Measurements from ENCODE around the gene NES. TPM values are rescaled to one million over a fixed set of nuclear protein-coding genes. Genes with fewer than 3 reads are reported as not detected.

Gene NES
- total RNA-seq, 4 donors from 2014 or later: 13.9 to 34.3 (median 23.9) TPM

- WGBS, 2 donors (ENCODE audit: low coverage in 1 of 2): 0% methylated on average over 1 to 14 of the region's 29 CpGs
- peaks cover 0 to 66% (median 40%) of the 10 kb centered on the region in 3 donors for H3K4me1 ChIP-seq
- no peaks in the 10 kb centered on the region for H3K9me3 ChIP-seq
- H3K36me3 ChIP-seq: peaks cover 0 to 9% of the 10 kb centered on the region in 2 donors
- peak overlapping the region in 3 of 4 donors; percentile 83 to 87 (median 85) for H3K27ac ChIP-seq
- TF ChIP-seq EP300 (IDR thresholded peaks at IDR 0.05) (no peak), POLR2A (IDR thresholded peaks at IDR 0.05) (no peak), POLR2AphosphoS5 (IDR thresholded peaks at IDR 0.05) (peak; percentile 23), CTCF (IDR thresholded peaks at IDR 0.05) (no peak)
- H3K4me3 ChIP-seq: peak overlapping the region in 1 of 2 donors; percentile 54
- H3K27me3 ChIP-seq: peaks cover 38% of the 10 kb centered on the region
- peak; percentile 57 for ATAC-seq
Measured at GRCh38 chr1:156704930-156705320, 27.7 kb upstream of the NES start.

- H3K27me3 ChIP-seq: peaks cover 43% of the 10 kb centered on the region
- H3K4me1 ChIP-seq: peaks cover 0 to 59% (median 33%) of the 10 kb centered on the region in 3 donors
- H3K27ac ChIP-seq: no peak overlapping the region
- 42 to 60% methylated on average over 5 of the region's 10 CpGs for WGBS, 2 donors (ENCODE audit: low coverage in 1 of 2)
- TF ChIP-seq POLR2A (IDR thresholded peaks at IDR 0.05): no peak
- no peak for TF ChIP-seq CTCF (IDR thresholded peaks at IDR 0.05)
- TF ChIP-seq POLR2AphosphoS5 (IDR thresholded peaks at IDR 0.05): no peak
- TF ChIP-seq EP300 (IDR thresholded peaks at IDR 0.05): no peak
- no peak for ATAC-seq
- H3K4me3 ChIP-seq: peak overlapping the region in 1 of 2 donors; percentile 54
- H3K9me3 ChIP-seq: no peaks in the 10 kb centered on the region
- H3K36me3 ChIP-seq: peaks cover 0 to 16% of the 10 kb centered on the region in 2 donors
Measured at GRCh38 chr1:156704166-156704711, 27.0 kb upstream of the NES start.

- no peak for ATAC-seq
- no CpG with 5 or more reads among the region's 4 CpGs for WGBS, 2 donors (ENCODE audit: low coverage in 1 of 2)
- Histone ChIP-seq H3K36me3 (peaks cover 0 to 17% of the 10 kb centered on the region in 2 donors), H3K4me1 (peaks cover 0 to 55% (median 32%) of the 10 kb centered on the region in 3 donors), H3K9me3 (no peaks in the 10 kb centered on the region), H3K27me3 (peaks cover 43% of the 10 kb centered on the region), H3K4me3 (no peak overlapping the region), H3K27ac (no peak overlapping the region)
- TF ChIP-seq EP300 (IDR thresholded peaks at IDR 0.05): no peak
- TF ChIP-seq POLR2A (IDR thresholded peaks at IDR 0.05): no peak
- no peak for TF ChIP-seq CTCF (IDR thresholded peaks at IDR 0.05)
- TF ChIP-seq POLR2AphosphoS5 (IDR thresholded peaks at IDR 0.05): no peak
Measured at GRCh38 chr1:156703741-156704140, 26.5 kb upstream of the NES start.

- Histone ChIP-seq H3K9me3 (no peaks in the 10 kb centered on the region), H3K36me3 (peaks cover 0 to 17% of the 10 kb centered on the region in 2 donors), H3K4me1 (peaks cover 0 to 51% (median 32%) of the 10 kb centered on the region in 3 donors), H3K27me3 (peaks cover 43% of the 10 kb centered on the region), H3K27ac (no peak overlapping the region), H3K4me3 (no peak overlapping the region)
- WGBS, 2 donors (ENCODE audit: low coverage in 1 of 2): 80% methylated on average over 1 of the region's 4 CpGs; no CpG with 5 or more reads in 1 of the 2 donors
- ATAC-seq: no peak
- TF ChIP-seq EP300 (IDR thresholded peaks at IDR 0.05): no peak
- no peak for TF ChIP-seq CTCF (IDR thresholded peaks at IDR 0.05)
- TF ChIP-seq POLR2AphosphoS5 (IDR thresholded peaks at IDR 0.05): no peak
- no peak for TF ChIP-seq POLR2A (IDR thresholded peaks at IDR 0.05)
Measured at GRCh38 chr1:156703336-156703735, 26.1 kb upstream of the NES start.
